ENCODE results near the gene TNNC2.
"Not testable (repeated sequence)": the region's sequence is repeated elsewhere in the genome, so short reads cannot be mapped to it uniquely, and the experiment has no call there.

TNNC2 gene

DNA sequence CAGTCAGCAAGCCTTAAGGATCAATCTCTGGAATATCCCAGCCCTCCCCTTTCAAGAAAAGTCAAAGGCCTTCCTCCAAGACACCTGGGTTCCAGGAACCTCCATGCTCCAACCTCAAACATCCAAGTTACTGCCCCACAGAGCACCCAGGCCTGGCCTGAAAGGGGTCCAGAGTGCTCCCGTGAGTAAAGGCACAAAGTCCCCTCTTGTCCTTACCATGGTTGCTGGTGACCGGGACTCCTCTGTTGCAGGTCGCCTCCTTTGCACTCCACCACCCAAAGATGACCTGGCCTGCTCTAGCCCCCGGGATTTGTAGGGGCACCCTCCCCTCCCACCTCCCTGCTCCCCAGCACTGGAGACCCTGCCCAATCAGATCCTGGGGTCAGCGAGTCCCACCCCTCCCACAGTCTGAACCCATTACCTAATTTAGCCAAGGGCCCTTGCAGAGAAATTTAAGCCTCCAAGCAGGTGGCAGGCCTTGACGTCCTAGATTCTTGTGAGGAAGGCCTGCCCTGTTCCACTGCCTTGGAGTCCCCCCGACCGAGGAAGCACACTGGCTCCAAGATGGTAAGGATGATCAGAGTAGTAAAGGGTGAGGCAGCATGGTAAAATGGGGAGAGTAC lies at the start of gene TNNC2:
TNNC2 (minus strand) TSS at position 283 of the 623 bp plus-strand sequence; CDS start at position 219, 64 bp downstream.
- DNase-seq (ENCODE audit: extremely low read depth, insufficient read length), result no peak
- Histone ChIP-seq H3K27me3 (replicated peaks; ENCODE audit: control insufficient read depth, insufficient read depth, low read length) (no peaks in the 10 kb centered on the region), H3K4me3 (replicated peaks; ENCODE audit: low read depth, low read length) (no peak within 1 kb of the TSS), H3K36me3 (ENCODE audit: control insufficient read depth, insufficient read depth, low read length) (no peaks in the 10 kb centered on the region)
- TF ChIP-seq, protein P1, sequence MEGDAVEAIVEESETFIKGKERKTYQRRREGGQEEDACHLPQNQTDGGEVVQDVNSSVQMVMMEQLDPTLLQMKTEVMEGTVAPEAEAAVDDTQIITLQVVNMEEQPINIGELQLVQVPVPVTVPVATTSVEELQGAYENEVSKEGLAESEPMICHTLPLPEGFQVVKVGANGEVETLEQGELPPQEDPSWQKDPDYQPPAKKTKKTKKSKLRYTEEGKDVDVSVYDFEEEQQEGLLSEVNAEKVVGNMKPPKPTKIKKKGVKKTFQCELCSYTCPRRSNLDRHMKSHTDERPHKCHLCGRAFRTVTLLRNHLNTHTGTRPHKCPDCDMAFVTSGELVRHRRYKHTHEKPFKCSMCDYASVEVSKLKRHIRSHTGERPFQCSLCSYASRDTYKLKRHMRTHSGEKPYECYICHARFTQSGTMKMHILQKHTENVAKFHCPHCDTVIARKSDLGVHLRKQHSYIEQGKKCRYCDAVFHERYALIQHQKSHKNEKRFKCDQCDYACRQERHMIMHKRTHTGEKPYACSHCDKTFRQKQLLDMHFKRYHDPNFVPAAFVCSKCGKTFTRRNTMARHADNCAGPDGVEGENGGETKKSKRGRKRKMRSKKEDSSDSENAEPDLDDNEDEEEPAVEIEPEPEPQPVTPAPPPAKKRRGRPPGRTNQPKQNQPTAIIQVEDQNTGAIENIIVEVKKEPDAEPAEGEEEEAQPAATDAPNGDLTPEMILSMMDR (IDR thresholded peaks at IDR 0.05; ENCODE audit: insufficient read depth, low read length, poor library complexity, severe bottlenecking), result no peak

DNA sequence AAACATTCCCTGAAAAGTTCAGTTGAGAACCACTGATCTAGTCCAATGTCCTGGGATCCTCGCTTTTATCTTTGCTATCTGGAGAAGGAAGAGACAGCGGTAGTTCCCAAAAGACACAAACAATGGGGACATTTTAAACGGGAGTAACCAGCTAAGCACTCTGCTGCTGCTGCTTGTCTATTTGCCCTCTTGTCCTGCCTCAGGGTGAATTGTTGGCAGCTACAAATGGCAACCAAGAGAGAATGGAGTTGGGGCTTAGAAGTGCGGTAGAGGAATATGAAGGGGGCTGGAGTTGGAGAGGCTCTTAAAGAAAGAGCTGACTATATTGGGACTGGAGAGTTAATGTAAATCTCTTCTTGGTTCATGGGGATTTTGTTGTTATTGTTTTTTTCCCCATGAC lies 47.5 kb upstream of the TNNC2 start:
- TF ChIP-seq, protein P1 (IDR thresholded peaks at IDR 0.05; ENCODE audit: insufficient read depth, low read length, poor library complexity, severe bottlenecking), result no peak
- no peak for DNase-seq (ENCODE audit: extremely low read depth, insufficient read length)
- Histone ChIP-seq H3K4me3 (replicated peaks; ENCODE audit: low read depth, low read length) (no peak overlapping the region), H3K36me3 (ENCODE audit: control insufficient read depth, insufficient read depth, low read length) (peaks cover 7% of the 10 kb centered on the region), H3K27me3 (replicated peaks; ENCODE audit: control insufficient read depth, insufficient read depth, low read length) (no peaks in the 10 kb centered on the region)

DNA sequence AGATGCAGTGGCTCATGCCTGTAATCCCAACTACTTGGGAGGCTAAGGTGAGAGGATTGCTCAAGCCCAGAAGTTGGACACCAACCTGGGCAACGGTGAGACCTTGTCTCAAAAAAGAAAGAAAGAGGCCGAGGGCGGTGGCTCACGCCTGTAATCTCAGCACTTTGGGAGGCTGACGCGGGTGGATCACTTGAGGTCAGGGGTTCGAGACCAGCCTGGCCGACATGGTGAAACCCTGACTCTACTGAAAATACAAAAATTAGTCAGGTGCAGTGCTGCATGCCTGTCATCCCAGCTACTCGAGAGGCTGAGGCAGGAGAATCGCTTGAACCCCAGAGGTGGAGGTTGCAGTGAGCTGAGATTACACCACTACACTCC lies 47.0 kb upstream of the TNNC2 start:
- H3K36me3 ChIP-seq (ENCODE audit: control insufficient read depth, insufficient read depth, low read length); DNase-seq (ENCODE audit: extremely low read depth, insufficient read length); H3K27me3 ChIP-seq (replicated peaks; ENCODE audit: control insufficient read depth, insufficient read depth, low read length); H3K4me3 ChIP-seq (replicated peaks; ENCODE audit: low read depth, low read length): not testable (repeated sequence)

DNA sequence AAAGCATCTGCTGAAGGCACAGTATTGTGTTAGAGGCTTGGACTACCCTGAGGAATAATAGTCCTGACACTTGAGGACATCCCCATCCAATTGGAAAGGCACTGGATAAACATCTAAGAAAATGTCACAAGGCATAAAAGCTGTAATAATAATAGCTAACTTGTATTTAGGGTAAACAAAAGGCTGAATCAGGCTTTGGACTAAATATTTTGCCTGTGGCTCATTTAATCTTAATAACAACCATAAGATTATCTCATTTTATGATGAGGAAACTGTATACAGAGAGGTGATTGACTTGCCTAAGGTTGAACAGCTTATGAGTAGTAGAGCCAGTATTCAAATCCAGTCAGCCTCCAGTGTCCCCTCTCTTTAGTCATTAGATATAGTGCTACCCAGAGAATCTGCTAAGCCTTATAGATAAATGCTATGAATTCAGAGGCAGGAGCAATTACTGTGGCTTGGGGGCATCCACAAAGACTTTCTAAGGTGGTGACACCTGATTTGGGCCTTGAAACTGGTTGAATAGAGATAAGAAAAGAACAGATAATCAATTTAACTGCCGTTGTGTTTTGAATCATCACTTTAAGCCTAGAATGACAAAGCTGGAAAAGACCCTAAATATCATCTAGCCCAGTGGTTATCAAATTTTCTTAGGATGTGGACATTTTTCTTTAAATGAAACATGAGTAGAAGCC lies 46.4 kb upstream of the TNNC2 start:
- peaks cover 5% of the 10 kb centered on the region for H3K36me3 ChIP-seq (ENCODE audit: control insufficient read depth, insufficient read depth, low read length)
- H3K4me3 ChIP-seq (replicated peaks; ENCODE audit: low read depth, low read length), result no peak overlapping the region
- H3K27me3 ChIP-seq (replicated peaks; ENCODE audit: control insufficient read depth, insufficient read depth, low read length), result no peaks in the 10 kb centered on the region
- no peak for DNase-seq (ENCODE audit: extremely low read depth, insufficient read length)
- TF ChIP-seq, protein P1 (IDR thresholded peaks at IDR 0.05; ENCODE audit: insufficient read depth, low read length, poor library complexity, severe bottlenecking), result no peak

DNA sequence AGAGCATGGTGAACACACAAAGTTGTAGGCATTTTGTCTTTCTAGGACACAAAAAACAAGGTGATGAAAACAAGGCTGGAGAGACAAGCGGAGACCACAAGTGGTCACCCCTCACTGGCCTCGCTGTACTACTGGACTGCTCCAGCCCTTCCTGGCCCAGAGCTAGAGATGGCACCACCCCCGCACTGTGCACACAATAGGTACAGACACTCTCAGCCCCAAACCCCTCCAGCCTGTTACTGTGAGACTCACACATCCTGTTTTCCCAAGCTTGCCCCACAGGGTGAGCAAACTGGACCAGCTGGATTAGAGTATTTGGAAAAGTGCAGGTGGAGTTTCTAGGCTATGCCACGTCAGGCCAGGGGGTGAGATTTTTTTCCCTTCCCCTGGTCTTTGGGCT lies 45.5 kb upstream of the TNNC2 start:
- Histone ChIP-seq H3K27me3 (replicated peaks; ENCODE audit: control insufficient read depth, insufficient read depth, low read length) (no peaks in the 10 kb centered on the region), H3K36me3 (ENCODE audit: control insufficient read depth, insufficient read depth, low read length) (no peaks in the 10 kb centered on the region; the same call in none of the 2 replicates), H3K4me3 (replicated peaks; ENCODE audit: low read depth, low read length) (no peak overlapping the region)
- TF ChIP-seq, protein P1 (IDR thresholded peaks at IDR 0.05; ENCODE audit: insufficient read depth, low read length, poor library complexity, severe bottlenecking), result no peak
- no peak for DNase-seq (ENCODE audit: extremely low read depth, insufficient read length)

DNA sequence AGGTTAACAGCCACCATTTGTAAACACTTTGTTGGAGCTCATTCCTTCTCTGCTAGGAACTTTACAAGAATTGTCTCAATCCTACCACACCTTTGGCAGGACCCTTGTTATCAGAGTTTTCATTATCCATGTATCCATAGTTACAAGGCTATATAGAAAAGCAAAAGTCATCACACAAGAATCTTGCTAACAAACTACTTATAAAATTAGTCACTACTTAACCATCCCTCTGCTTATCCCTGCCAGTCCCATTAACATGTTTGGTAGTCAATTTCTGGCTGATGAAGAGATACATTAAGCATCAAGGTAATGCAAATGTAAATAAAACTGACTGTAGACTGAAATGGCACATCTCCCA lies 40.7 kb upstream of the TNNC2 start:
- no peak for DNase-seq (ENCODE audit: extremely low read depth, insufficient read length)
- TF ChIP-seq, protein P1 (IDR thresholded peaks at IDR 0.05; ENCODE audit: insufficient read depth, low read length, poor library complexity, severe bottlenecking), result no peak

More for the DNA sequence above, 40.7 kb upstream of the TNNC2 start:
- H3K27me3 ChIP-seq (replicated peaks; ENCODE audit: control insufficient read depth, insufficient read depth, low read length), result no peaks in the 10 kb centered on the region
- H3K4me3 ChIP-seq (replicated peaks; ENCODE audit: low read depth, low read length), result no peak overlapping the region
- no peaks in the 10 kb centered on the region; the same call in 1 of the 2 replicates for H3K36me3 ChIP-seq (ENCODE audit: control insufficient read depth, insufficient read depth, low read length)
